Caco-2 (cell line): Measurements from ENCODE around the gene RPS6KC1. TPM values are rescaled to one million over a fixed set of nuclear protein-coding genes. Genes with fewer than 3 reads are reported as not detected.

ENCODE experiments used
- BruUV-seq: library from RNA; stranded (reverse); fragments of 400-500 nt; replicated peaks from 2 replicates; lab custom pipeline; 2021; lab: Mats Ljungman, UMichigan
- CTCF ChIA-PET: fragments of 300-600 bp; sonication (Branson Sonifier 250); formaldehyde crosslinking; loops from one replicate; lab custom pipeline; 2022; ENCODE audit warnings: antibody characterized with exemption; lab: Charles Lee
- POLR2A ChIA-PET: fragments of 300-600 bp; sonication (Branson Sonifier 250); formaldehyde crosslinking; loops from one replicate; lab custom pipeline; 2022; ENCODE audit warnings: antibody characterized with exemption; lab: Charles Lee
- DNase-seq, 2 experiments: peaks; one replicate each; pipeline versions ENCODE4 v3.0.0 to v3.0.0-alpha.2; 2020 to 2022
- H3K27me3 ChIP-seq: replicated peaks from 2 replicates; pipeline ENCODE4 v1.6.0; 2011; ENCODE audit warnings: low read length; ENCODE audit not compliant: control insufficient read depth, insufficient read depth
- H3K36me3 ChIP-seq: 2 replicates; pipeline ENCODE4 v1.5.1; 2011; ENCODE audit warnings: low read length; ENCODE audit not compliant: control insufficient read depth, insufficient read depth
- H3K4me1 ChIP-seq: fragments of 250-450 bp; sonication (Bioruptor Pico); 2 replicates; pipeline ENCODE4 v1.5.1; 2020; ENCODE audit warnings: mild to moderate bottlenecking
- H3K4me3 ChIP-seq: 2 replicates; pipeline ENCODE4 v1.5.1; 2011; ENCODE audit warnings: low read depth, mild to moderate bottlenecking, control low read depth, low read length
- H3K9me3 ChIP-seq: fragments of 250-450 bp; sonication (Bioruptor Pico); 2 replicates; pipeline ENCODE4 v1.5.1; 2020; ENCODE audit warnings: mild to moderate bottlenecking, moderate library complexity
- H3K27ac Mint-ChIP-seq: one replicate; pipeline ENCODE4 v1.8.0; 2022; ENCODE audit warnings: mixed read lengths; ENCODE audit not compliant: unreplicated experiment
- H3K27me3 Mint-ChIP-seq: one replicate; pipeline ENCODE4 v1.8.0; 2022; ENCODE audit warnings: mixed read lengths; ENCODE audit not compliant: insufficient read depth, unreplicated experiment
- H3K36me3 Mint-ChIP-seq: one replicate; pipeline ENCODE4 v1.8.0; 2022; ENCODE audit warnings: mild to moderate bottlenecking, mixed read lengths; ENCODE audit not compliant: insufficient read depth, unreplicated experiment
- H3K4me1 Mint-ChIP-seq: one replicate; pipeline ENCODE4 v1.8.0; 2022; ENCODE audit warnings: low read depth, mixed read lengths; ENCODE audit not compliant: unreplicated experiment
- H3K4me3 Mint-ChIP-seq: one replicate; pipeline ENCODE4 v1.8.0; 2022; ENCODE audit warnings: mild to moderate bottlenecking, moderate library complexity, mixed read lengths; ENCODE audit not compliant: unreplicated experiment
- H3K9me3 Mint-ChIP-seq: one replicate; pipeline ENCODE4 v1.8.0; 2022; ENCODE audit warnings: mixed read lengths; ENCODE audit not compliant: unreplicated experiment
- CTCF ChIP-seq, 2 experiments: fragments of 200-600 bp in 1 of 2; IDR thresholded peaks; 1 replicate in 1 of 2; 2 replicates in 1 of 2; pipeline versions ENCODE4 v1.5.1 to v1.8.0; 2011 to 2022; ENCODE audit warnings: antibody characterized with exemption in 1 of 2, control low read depth in 1 of 2, inconsistent platforms in 1 of 2, low read depth in 1 of 2, low read length in 1 of 2, mild to moderate bottlenecking in 1 of 2, moderate library complexity in 1 of 2; ENCODE audit not compliant: insufficient read depth in 1 of 2, severe bottlenecking in 1 of 2, unreplicated experiment in 1 of 2
- intact Hi-C: fragments of 100-400 bp; cut with micrococcal nuclease; formaldehyde crosslinking; loops from one replicate; pipeline ENCODE4 v1.10.0; 2022; ENCODE audit not compliant: unreplicated experiment
- total RNA-seq: library from RNA; stranded (reverse); gene quantifications from 2 replicates; pipeline ENCODE4 v1.2.3, GENCODE V29; 2022

RPS6KC1 gene
- total RNA-seq, 1 experiment from 2014 or later, result 16.4 TPM

GRCh38 chr1:213260311-213261075, 209.5 kb downstream of the RPS6KC1 start:
- BruUV-seq, result no TSS peak

GRCh38 chr1:213264531-213264930, 213.5 kb downstream of the RPS6KC1 start:
- intact Hi-C loops, result no loop called here
- POLR2A ChIA-PET, result no interaction called here
- H3K36me3 Mint-ChIP-seq, result peaks cover 15% of the 10 kb centered on the region
- Histone ChIP-seq H3K36me3 (no peaks in the 10 kb centered on the region; the same call in 1 of the 2 replicates), H3K4me3 (no peak overlapping the region), H3K27me3 (no peaks in the 10 kb centered on the region), H3K9me3 (peaks cover 5% of the 10 kb centered on the region; the same call in 1 of the 2 replicates), H3K4me1 (no peaks in the 10 kb centered on the region)
- no peak overlapping the region for H3K27ac Mint-ChIP-seq
- H3K27me3 Mint-ChIP-seq, result no peaks in the 10 kb centered on the region
- H3K4me1 Mint-ChIP-seq, result peaks cover 17% of the 10 kb centered on the region
- H3K4me3 Mint-ChIP-seq, result no peak overlapping the region
- no peak for TF ChIP-seq CTCF (IDR thresholded peaks at IDR 0.05; ENCODE audit: insufficient read depth in 1 of 2, low read depth in 1 of 2, low read length in 1 of 2, severe bottlenecking in 1 of 2, unreplicated experiment in 1 of 2)
- peaks cover 14% of the 10 kb centered on the region for H3K9me3 Mint-ChIP-seq
- CTCF ChIA-PET, result no interaction called here
- no TSS peak for BruUV-seq
- DNase-seq, result no peak

More at GRCh38 chr1:213260311-213261075, 209.5 kb downstream of the RPS6KC1 start:
- no peaks in the 10 kb centered on the region for H3K27me3 ChIP-seq
- no peak for DNase-seq
- Mint-ChIP-seq H3K4me3 (no peak overlapping the region), H3K4me1 (no peaks in the 10 kb centered on the region), H3K9me3 (no peaks in the 10 kb centered on the region), H3K27ac (no peak overlapping the region), H3K27me3 (no peaks in the 10 kb centered on the region), H3K36me3 (peaks cover 5% of the 10 kb centered on the region)
- H3K4me1 ChIP-seq, result no peaks in the 10 kb centered on the region
- H3K36me3 ChIP-seq, result no peaks in the 10 kb centered on the region
- no peak overlapping the region for H3K4me3 ChIP-seq
- POLR2A ChIA-PET, result no interaction called here
- intact Hi-C loops, result no loop called here
- TF ChIP-seq CTCF (IDR thresholded peaks at IDR 0.05; ENCODE audit: insufficient read depth in 1 of 2, low read depth in 1 of 2, low read length in 1 of 2, severe bottlenecking in 1 of 2, unreplicated experiment in 1 of 2), result no peak
- CTCF ChIA-PET, result interaction anchor here (0.7 kb wide), 1 partner anchor 195 kb away, joined by 5 read pairs; no protein-coding TSS in a partner anchor
- no peaks in the 10 kb centered on the region for H3K9me3 ChIP-seq

GRCh38 chr1:213266983-213267772, 216.1 kb downstream of the RPS6KC1 start:
- H3K4me3 Mint-ChIP-seq, result no peak overlapping the region
- ChIA-PET CTCF (no interaction called here), POLR2A (no interaction called here)
- peaks cover 14% of the 10 kb centered on the region for H3K9me3 Mint-ChIP-seq
- DNase-seq, result no peak
- no peak for TF ChIP-seq CTCF (IDR thresholded peaks at IDR 0.05; ENCODE audit: insufficient read depth in 1 of 2, low read depth in 1 of 2, low read length in 1 of 2, severe bottlenecking in 1 of 2, unreplicated experiment in 1 of 2)
- Histone ChIP-seq H3K27me3 (no peaks in the 10 kb centered on the region), H3K36me3 (no peaks in the 10 kb centered on the region; the same call in 1 of the 2 replicates), H3K4me3 (no peak overlapping the region), H3K9me3 (peaks cover 5% of the 10 kb centered on the region; the same call in 1 of the 2 replicates), H3K4me1 (no peaks in the 10 kb centered on the region)
- peaks cover 22% of the 10 kb centered on the region for H3K36me3 Mint-ChIP-seq
- H3K4me1 Mint-ChIP-seq, result peaks cover 22% of the 10 kb centered on the region
- intact Hi-C loops, result no loop called here
- BruUV-seq, result no TSS peak
- H3K27ac Mint-ChIP-seq, result no peak overlapping the region
- no peaks in the 10 kb centered on the region for H3K27me3 Mint-ChIP-seq
